Gastrocnemius medialis (tissue), 4 donors: ENCODE results near the gene TSC22D3. TPM values are rescaled to one million over a fixed set of nuclear protein-coding genes. Genes with fewer than 3 reads are reported as not detected.

Experiments
- total RNA-seq, 4 donors: library from RNA; depleted of rRNA; stranded (reverse); fragments of >200 nt; gene quantifications; one replicate each; pipeline versions ENCODE4 v1.1.0 to v1.2.3, GENCODE V29; 2016

Gene TSC22D3
- total RNA-seq, 4 donors from 2014 or later: 689 to 1,948 (median 1,054) TPM

Other genes with a start within 250 kb of the TSC22D3 start
- 10 to 100 TPM; 19.6 to 46.0 (median 30.9) TPM for gene PRPS1, start 147.3 kb downstream of the TSC22D3 start, total RNA-seq
- gene NCBP2L, start 1.9 kb upstream of the TSC22D3 start, total RNA-seq: under 1 TPM in 1 of 4 donors, not detected in 3; 0.11 TPM
- gene MID2, start 50.1 kb upstream of the TSC22D3 start, total RNA-seq: 10 to 100 TPM; 20.5 to 25.4 (median 23.9) TPM
- not detected for gene TEX13B, start 206.6 kb upstream of the TSC22D3 start, total RNA-seq